HepG2 (cell line): ENCODE measurements around the gene ABCA13. TPM values are rescaled to one million over a fixed set of nuclear protein-coding genes. Genes with fewer than 3 reads are reported as not detected.
"Not testable (repeated sequence)": the region's sequence is repeated elsewhere in the genome, so short reads cannot be mapped to it uniquely, and the experiment has no call there.

Experiments used
- ATAC-seq: fragments of 200-7000 bp; cut with Tn5 transposase; 3 replicates; pipeline ENCODE4 v1.9.1; 2020; ENCODE audit warnings: mild to moderate bottlenecking, moderate library complexity
- BruUV-seq: library from RNA; stranded (reverse); fragments of 400-500 nt; replicated peaks from 2 replicates; lab custom pipeline; 2021; lab: Mats Ljungman, UMichigan
- CTCF ChIA-PET: fragments of 300-600 bp; formaldehyde crosslinking; extraction: SDS; loops from one replicate; lab custom pipeline; 2021; ENCODE audit warnings: low total read pairs, inconsistent platforms, low intra/inter-chr PET ratio; lab: Yijun Ruan, JAX
- POLR2A ChIA-PET: fragments of 350-600 bp; sonication (Branson Sonifier 250); formaldehyde crosslinking; loops from one replicate; lab custom pipeline; 2020; ENCODE audit warnings: antibody characterized with exemption, inconsistent platforms; lab: Yijun Ruan, JAX
- DNase-seq: peaks from one replicate; pipeline ENCODE4 v3.0.0-alpha.2; 2015; ENCODE audit warnings: low spot score
- FAIRE-seq: peaks from 3 replicates; lab custom pipeline; 2011; peaks lifted over from hg19 to GRCh38; lab: Jason Lieb, UNC
- H2AFZ ChIP-seq: one replicate; pipeline ENCODE4 v1.6.1; 2011; ENCODE audit warnings: low read length, inconsistent platforms
- H3K27ac ChIP-seq: fragments of 300-600 bp; 3 replicates; pipeline ENCODE4 v1.8.0; 2011; ENCODE audit warnings: mixed run types, mild to moderate bottlenecking, mixed read lengths, low read length, inconsistent platforms; ENCODE audit not compliant: insufficient read depth; ENCODE audit errors: extremely low read length
- H3K27me3 ChIP-seq, 2 experiments: fragments of 200-600 bp in 1 of 2; 2 replicates in 1 of 2; 3 replicates in 1 of 2; pipeline versions ENCODE4 v1.6.0 to v1.8.0; 2011; ENCODE audit warnings: low read length in 2 of 2, mild to moderate bottlenecking in 2 of 2, moderate library complexity in 2 of 2, inconsistent platforms in 1 of 2; ENCODE audit not compliant: insufficient read depth in 2 of 2, control insufficient read depth in 1 of 2
- H3K36me3 ChIP-seq, 2 experiments: fragments of 200-600 bp in 1 of 2; replicated peaks in 1 of 2; 2 replicates in 1 of 2; 3 replicates in 1 of 2; pipeline versions ENCODE4 v1.5.1 to v1.8.0; 2011; ENCODE audit warnings: low read length in 2 of 2, inconsistent platforms in 1 of 2; ENCODE audit not compliant: insufficient read depth in 2 of 2, control insufficient read depth in 1 of 2
- H3K4me1 ChIP-seq: 2 replicates; pipeline ENCODE4 v1.5.1; 2012; ENCODE audit warnings: low read length, inconsistent platforms; ENCODE audit not compliant: insufficient read depth
- H3K4me2 ChIP-seq: 2 replicates; pipeline ENCODE4 v1.6.0; 2011; ENCODE audit warnings: low read depth, low read length, inconsistent platforms
- H3K4me3 ChIP-seq, 3 experiments: fragments of 200-600 bp in 1 of 3; sonication (generic), shearing (Covaris generic) in 1 of 3; replicated peaks in 1 of 3; 2 replicates each; pipeline ENCODE4 v1.5.1; 2011 to 2016; ENCODE audit warnings: low read length in 3 of 3, inconsistent platforms in 2 of 3, low read depth in 2 of 3, mild to moderate bottlenecking in 2 of 3, control low read depth in 1 of 3, mixed read lengths in 1 of 3; ENCODE audit not compliant: insufficient read depth in 1 of 3
- H3K79me2 ChIP-seq: one replicate; pipeline ENCODE4 v1.6.1; 2011; ENCODE audit warnings: low read length, inconsistent platforms; ENCODE audit not compliant: insufficient read depth
- H3K9ac ChIP-seq: 2 replicates; pipeline ENCODE4 v1.6.0; 2011; ENCODE audit warnings: mild to moderate bottlenecking, low read depth, low read length, inconsistent platforms; ENCODE audit not compliant: insufficient read depth
- H3K9me3 ChIP-seq: 2 replicates; pipeline ENCODE4 v1.5.1; 2012; ENCODE audit warnings: mild to moderate bottlenecking, low read length
- H4K20me1 ChIP-seq: 2 replicates; pipeline ENCODE4 v1.6.0; 2011; ENCODE audit warnings: inconsistent platforms, mild to moderate bottlenecking, low read length, moderate library complexity; ENCODE audit not compliant: insufficient read depth
- CENPX ChIP-seq: sonication (generic); formaldehyde crosslinking; IDR thresholded peaks from 2 replicates; pipeline ENCODE4 v1.9.0; 2021; ENCODE audit warnings: mild to moderate bottlenecking, missing genetic modification reagents, moderate library complexity
- DPF2 ChIP-seq: sonication (generic); formaldehyde crosslinking; IDR thresholded peaks from 2 replicates; pipeline ENCODE4 v1.4.0; 2020; ENCODE audit warnings: mild to moderate bottlenecking, low read depth, missing genetic modification reagents, borderline replicate concordance
- IRF1 ChIP-seq: sonication (generic); formaldehyde crosslinking; IDR thresholded peaks from 2 replicates; pipeline ENCODE4 v1.4.0; 2020; ENCODE audit warnings: low read depth, mild to moderate bottlenecking, missing genetic modification reagents
- MEIS1 ChIP-seq: sonication (generic); formaldehyde crosslinking; IDR thresholded peaks from 2 replicates; pipeline ENCODE4 v1.9.0; 2021; ENCODE audit warnings: mild to moderate bottlenecking, missing genetic modification reagents, moderate library complexity, borderline replicate concordance
- NFYC ChIP-seq: IDR thresholded peaks from 2 replicates; pipeline ENCODE4 v1.6.1; 2016; ENCODE audit warnings: missing genetic modification reagents, missing compliant biosample characterization
- PATZ1 ChIP-seq: sonication (generic); formaldehyde crosslinking; IDR thresholded peaks from 2 replicates; pipeline ENCODE4 v1.4.0; 2020; ENCODE audit warnings: missing genetic modification reagents
- PTBP1 ChIP-seq: fragments of 200-400 bp; formaldehyde crosslinking; IDR thresholded peaks from 2 replicates; pipeline ENCODE4 v1.6.1; 2018; ENCODE audit warnings: low read length, low read depth; ENCODE audit not compliant: poor library complexity, severe bottlenecking
- STAT5B ChIP-seq: sonication (generic); formaldehyde crosslinking; IDR thresholded peaks from 2 replicates; pipeline ENCODE4 v1.4.0; 2020; ENCODE audit warnings: missing genetic modification reagents
- TEF ChIP-seq: sonication (generic); formaldehyde crosslinking; IDR thresholded peaks from 2 replicates; pipeline ENCODE4 v1.5.0; 2020; ENCODE audit warnings: missing genetic modification reagents
- TFAP4 ChIP-seq: sonication (generic); IDR thresholded peaks from 2 replicates; pipeline ENCODE4 v1.6.1; 2016; ENCODE audit warnings: low read depth, borderline replicate concordance
- ZNF431 ChIP-seq: sonication (generic); formaldehyde crosslinking; IDR thresholded peaks from 2 replicates; pipeline ENCODE4 v1.9.0; 2022; ENCODE audit warnings: missing genetic modification reagents, low read depth, mild to moderate bottlenecking, borderline replicate concordance
- ZNF547 ChIP-seq: sonication (generic); formaldehyde crosslinking; IDR thresholded peaks from 2 replicates; pipeline ENCODE4 v1.5.1; 2020; ENCODE audit warnings: mild to moderate bottlenecking, missing genetic modification reagents
- ZNF761 ChIP-seq: sonication (generic); formaldehyde crosslinking; conservative IDR thresholded peaks from 2 replicates; pipeline ENCODE4 v1.4.0; 2020; ENCODE audit warnings: mild to moderate bottlenecking, missing genetic modification reagents
- WGBS: methylation state at CpG from one replicate; pipeline ENCODE4 v1.1.6; 2017; ENCODE audit warnings: low lambda C conversion rate; 5-methylcytosine and 5-hydroxymethylcytosine counted together
- in situ Hi-C: cut with HindIII; loops from 2 replicates; pipeline ENCODE4 v1.10.0; 2017; ENCODE audit warnings: low pct_unique_long_range_greater_than_20kb; ENCODE audit not compliant: extremely low pct_ligation_motif_present
- intact Hi-C: fragments of 100-400 bp; cut with micrococcal nuclease; formaldehyde crosslinking; loops from one replicate; pipeline ENCODE4 v1.10.0; 2022; ENCODE audit not compliant: unreplicated experiment
- polyA plus RNA-seq, 8 experiments: library from polyadenylated mRNA; depleted of rRNA in 3 of 8; stranded (reverse) in 7 of 8; unstranded in 1 of 8; fragments of >200 nt; fragmentation: Illumina TruSeq in 4 of 8; extraction: Trizol in 4 of 8; gene quantifications; 2 replicates each; pipeline versions ENCODE4 v1.2.1 to v1.2.3, GENCODE V29; 2011 to 2016; ENCODE audit warnings: low read depth in 4 of 8, missing spikeins in 1 of 8, mixed read lengths in 1 of 8; ENCODE audit not compliant: insufficient read depth in 1 of 8
- total RNA-seq, 5 experiments: library from RNA; depleted of rRNA; stranded (reverse); fragments of >200 nt; fragmentation: Illumina TruSeq; extraction: Trizol; gene quantifications; 2 replicates each; pipeline ENCODE4 v1.2.3, GENCODE V29; 2016; ENCODE audit warnings: low read depth in 1 of 5

Gene ABCA13
- total and polyA plus RNA-seq, 2 of the 13 experiments (the other 11 are each of a cell fraction or from before 2014, with no cell fraction given) = 0.03 TPM; not detected in 1

- in situ Hi-C loops, H3K36me3 ChIP-seq, H3K27me3 ChIP-seq, ATAC-seq, CTCF ChIA-PET, H3K9ac ChIP-seq, H4K20me1 ChIP-seq, H2AFZ ChIP-seq, FAIRE-seq, H3K4me3 ChIP-seq, H3K27ac ChIP-seq, DNase-seq, BruUV-seq, H3K4me2 ChIP-seq, H3K79me2 ChIP-seq, H3K9me3 ChIP-seq, intact Hi-C loops: not testable (repeated sequence)
- peaks cover 48% of the 10 kb centered on the region for H3K4me1 ChIP-seq
- WGBS = 83% methylated on average over 7 of the region's 7 CpGs
- POLR2A ChIA-PET = interaction anchor here (1.4 kb wide), 1 partner anchor 8 kb away, joined by 5 read pairs; no protein-coding TSS in a partner anchor
Measured at GRCh38 chr7:48147690-48148089, 23.6 kb upstream of the ABCA13 start.

- ChIA-PET CTCF (no interaction called here), POLR2A (interaction anchor here (1.4 kb wide), 1 partner anchor 9 kb away, joined by 5 read pairs; no protein-coding TSS in a partner anchor)
- H3K9me3 ChIP-seq = no peaks in the 10 kb centered on the region
- no peak overlapping the region for H3K4me3 ChIP-seq
- FAIRE-seq = no peak
- H3K79me2 ChIP-seq = no peaks in the 10 kb centered on the region
- no peak overlapping the region for H3K4me2 ChIP-seq
- BruUV-seq = no TSS peak
- no peak for TF ChIP-seq ZNF761 (CRISPR knock-in tag)
- no peak for TF ChIP-seq TFAP4
- no peak for TF ChIP-seq IRF1
- no peak for TF ChIP-seq PTBP1
- no peak for TF ChIP-seq MEIS1 (CRISPR knock-in tag)
- no peak for TF ChIP-seq ZNF431 (CRISPR knock-in tag)
- TF ChIP-seq ZNF547 (CRISPR knock-in tag) = no peak
- no peak for TF ChIP-seq STAT5B (CRISPR knock-in tag)
- TF ChIP-seq NFYC (CRISPR knock-in tag) = no peak
- TF ChIP-seq PATZ1 (CRISPR knock-in tag) = no peak
- TF ChIP-seq DPF2 (CRISPR knock-in tag) = no peak
- TF ChIP-seq CENPX (CRISPR knock-in tag) = no peak
- TF ChIP-seq TEF (CRISPR knock-in tag) = no peak
- H3K27me3 ChIP-seq = no peaks in the 10 kb centered on the region
- no peaks in the 10 kb centered on the region for H3K36me3 ChIP-seq
- no peak overlapping the region for H2AFZ ChIP-seq
- ATAC-seq = no peak
- no peak for DNase-seq
- H3K9ac ChIP-seq = no peak overlapping the region
- H3K27ac ChIP-seq = no peak overlapping the region
- WGBS = 97% methylated on average over 2 of the region's 2 CpGs
- H3K4me1 ChIP-seq = peaks cover 44% of the 10 kb centered on the region
- in situ Hi-C loops = no loop called here
- H4K20me1 ChIP-seq = no peaks in the 10 kb centered on the region
- intact Hi-C loops = no loop called here
Measured at GRCh38 chr7:48148311-48148710, 22.9 kb upstream of the ABCA13 start.
